ENCODE results near the gene CDH11. TPM values are rescaled to one million over a fixed set of nuclear protein-coding genes. Genes with fewer than 3 reads are reported as not detected.
A peak's percentile ranks its signal among the peaks of the same experiment; 100 is the strongest.

The CDH11 gene, protein sequence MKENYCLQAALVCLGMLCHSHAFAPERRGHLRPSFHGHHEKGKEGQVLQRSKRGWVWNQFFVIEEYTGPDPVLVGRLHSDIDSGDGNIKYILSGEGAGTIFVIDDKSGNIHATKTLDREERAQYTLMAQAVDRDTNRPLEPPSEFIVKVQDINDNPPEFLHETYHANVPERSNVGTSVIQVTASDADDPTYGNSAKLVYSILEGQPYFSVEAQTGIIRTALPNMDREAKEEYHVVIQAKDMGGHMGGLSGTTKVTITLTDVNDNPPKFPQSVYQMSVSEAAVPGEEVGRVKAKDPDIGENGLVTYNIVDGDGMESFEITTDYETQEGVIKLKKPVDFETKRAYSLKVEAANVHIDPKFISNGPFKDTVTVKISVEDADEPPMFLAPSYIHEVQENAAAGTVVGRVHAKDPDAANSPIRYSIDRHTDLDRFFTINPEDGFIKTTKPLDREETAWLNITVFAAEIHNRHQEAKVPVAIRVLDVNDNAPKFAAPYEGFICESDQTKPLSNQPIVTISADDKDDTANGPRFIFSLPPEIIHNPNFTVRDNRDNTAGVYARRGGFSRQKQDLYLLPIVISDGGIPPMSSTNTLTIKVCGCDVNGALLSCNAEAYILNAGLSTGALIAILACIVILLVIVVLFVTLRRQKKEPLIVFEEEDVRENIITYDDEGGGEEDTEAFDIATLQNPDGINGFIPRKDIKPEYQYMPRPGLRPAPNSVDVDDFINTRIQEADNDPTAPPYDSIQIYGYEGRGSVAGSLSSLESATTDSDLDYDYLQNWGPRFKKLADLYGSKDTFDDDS
- polyA plus RNA-seq (2013): not detected

DNA sequence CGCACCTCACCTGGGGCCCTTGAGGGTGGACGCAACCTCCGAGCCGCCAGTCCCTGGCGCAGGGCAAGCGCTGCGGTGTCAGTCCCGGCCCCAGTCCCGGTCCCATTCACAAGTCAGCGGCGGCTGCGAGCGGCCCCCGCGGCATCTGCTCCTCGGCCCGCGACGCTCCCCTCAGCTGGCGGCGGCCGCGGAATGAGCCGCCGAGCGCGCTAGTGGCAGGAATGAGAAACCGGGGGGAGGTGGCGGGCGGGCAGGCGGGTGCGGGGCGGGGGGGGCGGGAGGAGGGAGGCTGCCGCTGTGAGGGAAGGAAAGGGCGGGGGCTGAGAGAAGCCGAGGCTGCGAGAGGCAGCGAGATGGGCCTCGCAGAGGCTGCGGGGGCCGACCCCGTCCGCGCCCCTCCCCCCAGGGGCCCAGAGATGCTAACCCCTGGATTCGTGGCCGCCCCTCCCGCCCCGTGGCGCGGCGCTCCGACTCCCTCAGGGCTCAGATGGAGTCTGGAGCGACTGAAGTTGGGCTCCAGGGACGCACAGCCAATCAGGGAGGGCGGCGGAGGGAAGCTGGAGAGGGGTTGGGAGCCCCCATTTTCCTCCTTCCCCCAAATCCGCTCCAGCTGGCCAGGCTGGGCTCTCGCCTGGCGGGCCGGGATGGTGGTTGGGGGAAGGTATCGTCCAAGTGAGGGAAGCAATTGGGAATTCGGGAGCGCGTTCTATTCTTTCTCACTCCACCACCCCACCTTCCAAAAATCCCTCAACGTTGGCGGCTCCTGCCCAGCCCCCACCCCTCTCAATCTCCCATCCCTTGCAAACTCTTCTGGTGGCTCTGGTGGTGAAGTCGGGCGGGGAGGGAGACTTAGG is at the start of gene CDH11:
CDH11 (minus strand) TSS at position 194 of the 854 bp plus-strand sequence. CDS start 117,194 bp downstream, outside the sequence.
- no peak for DNase-seq
- H3K36me3 ChIP-seq (ENCODE audit: control insufficient read depth in 4 of 4, insufficient read depth in 4 of 4, low read length in 3 of 4): no peaks in the 10 kb centered on the region
- peaks cover 0 to 18% (median 9%) of the 10 kb centered on the region in 4 experiments for H3K4me1 ChIP-seq (ENCODE audit: control extremely low read depth in 1 of 4, control insufficient read depth in 4 of 4, insufficient read depth in 4 of 4, low read length in 3 of 4)
- no peak within 1 kb of the TSS for H3K27ac ChIP-seq (ENCODE audit: insufficient read depth in 1 of 2, low read depth in 1 of 2, low read length in 2 of 2, poor library complexity in 1 of 2, severe bottlenecking in 2 of 2)
- no peaks in the 10 kb centered on the region for H3K9me3 ChIP-seq (ENCODE audit: control extremely low read depth in 1 of 5, control insufficient read depth in 4 of 5, insufficient read depth in 2 of 5, low read depth in 1 of 5, low read length in 4 of 5)
- WGBS (ENCODE audit: insufficient coverage): 1% methylated on average over 27 of the region's 69 CpGs
- ChIA-PET POLR2A (no interaction called here), CTCF (no interaction called here)
- peaks cover 10 to 86% (median 42%) of the 10 kb centered on the region in 5 experiments for H3K27me3 ChIP-seq (replicated peaks in 2 of 5; ENCODE audit: control insufficient read depth in 4 of 5, insufficient read depth in 5 of 5, low read length in 4 of 5)
- peak within 1 kb of the TSS in 2 of 7 experiments; percentile 23 to 24 for H3K4me3 ChIP-seq (ENCODE audit: control insufficient read depth in 1 of 7, extremely low read depth in 1 of 7, insufficient read depth in 4 of 7, low read depth in 2 of 7, low read length in 6 of 7)

DNA sequence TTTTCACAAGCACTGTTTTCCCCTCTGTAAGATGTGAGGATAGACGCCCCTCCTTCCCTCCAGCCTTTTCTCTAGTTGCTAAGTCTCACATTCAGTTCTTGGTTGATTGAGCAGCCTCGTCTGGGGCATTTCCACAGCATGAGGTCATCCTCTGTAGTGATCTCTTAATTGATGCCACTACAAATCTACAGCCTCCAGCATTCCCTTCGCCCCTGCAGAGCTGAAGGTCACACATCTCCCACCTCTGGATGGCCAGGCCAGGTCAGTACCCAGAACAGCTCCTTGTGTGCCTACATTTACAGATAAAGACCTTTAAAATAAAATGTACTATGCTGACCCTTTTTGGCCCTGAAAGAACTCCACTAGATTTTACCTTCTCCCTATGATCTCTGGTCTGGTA is 32.5 kb upstream of the CDH11 start:
- CTCF ChIA-PET: no interaction called here
- DNase-seq: no peak

DNA sequence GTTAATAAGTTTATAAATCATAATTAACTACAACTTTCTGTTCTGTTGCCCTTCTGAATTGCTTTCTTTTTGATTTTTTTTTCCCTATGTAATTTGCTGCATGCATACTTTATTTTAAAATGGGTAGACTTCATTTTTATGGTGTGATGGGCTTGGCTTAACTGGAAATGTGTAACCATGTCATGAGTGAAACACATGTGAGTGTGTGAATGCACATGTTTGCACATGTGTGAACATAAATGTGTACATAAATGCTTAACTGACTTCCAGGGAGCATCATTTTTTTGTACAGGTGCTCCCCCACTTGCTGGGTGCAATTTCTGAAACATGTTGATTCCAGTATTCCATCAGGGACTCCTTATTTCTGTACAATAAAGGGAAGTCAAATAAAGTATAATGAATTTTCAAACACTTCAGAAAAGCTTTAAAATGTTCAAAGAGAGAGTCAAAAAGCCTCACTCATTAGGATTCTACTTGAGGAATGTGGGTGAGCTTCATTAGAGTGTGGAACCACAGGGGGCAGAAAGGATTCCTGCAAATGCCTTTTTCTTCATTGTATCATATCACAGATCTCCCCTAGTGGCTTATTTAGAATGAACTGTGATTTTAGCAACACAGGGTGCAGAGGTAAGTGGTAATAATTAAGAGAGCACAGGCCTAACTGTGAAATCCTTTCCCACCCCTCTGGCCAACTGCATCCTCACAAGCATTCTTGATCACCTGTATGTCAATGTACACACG is 31.7 kb upstream of the CDH11 start:
- Histone ChIP-seq H3K4me3 (ENCODE audit: control insufficient read depth in 1 of 7, extremely low read depth in 1 of 7, insufficient read depth in 4 of 7, low read depth in 2 of 7, low read length in 6 of 7) (no peak overlapping the region), H3K9me3 (ENCODE audit: control extremely low read depth in 1 of 5, control insufficient read depth in 4 of 5, insufficient read depth in 2 of 5, low read depth in 1 of 5, low read length in 4 of 5) (no peaks in the 10 kb centered on the region), H3K4me1 (ENCODE audit: control extremely low read depth in 1 of 4, control insufficient read depth in 4 of 4, insufficient read depth in 4 of 4, low read length in 3 of 4) (no peaks in the 10 kb centered on the region), H3K27ac (ENCODE audit: insufficient read depth in 1 of 2, low read depth in 1 of 2, low read length in 2 of 2, poor library complexity in 1 of 2, severe bottlenecking in 2 of 2) (no peak overlapping the region), H3K27me3 (replicated peaks in 2 of 5; ENCODE audit: control insufficient read depth in 4 of 5, insufficient read depth in 5 of 5, low read length in 4 of 5) (peaks cover 0 to 2% (median 0%) of the 10 kb centered on the region in 5 experiments), H3K36me3 (ENCODE audit: control insufficient read depth in 4 of 4, insufficient read depth in 4 of 4, low read length in 3 of 4) (no peaks in the 10 kb centered on the region)
- POLR2A ChIA-PET: no interaction called here
- WGBS (ENCODE audit: insufficient coverage): 86% methylated on average over 1 of the region's 1 CpG
- no peak for DNase-seq
- CTCF ChIA-PET: no interaction called here

More for the DNA sequence above, 32.5 kb upstream of the CDH11 start:
- Histone ChIP-seq H3K27me3 (replicated peaks in 2 of 5; ENCODE audit: control insufficient read depth in 4 of 5, insufficient read depth in 5 of 5, low read length in 4 of 5) (peaks cover 0 to 2% (median 0%) of the 10 kb centered on the region in 5 experiments), H3K4me1 (ENCODE audit: control extremely low read depth in 1 of 4, control insufficient read depth in 4 of 4, insufficient read depth in 4 of 4, low read length in 3 of 4) (no peaks in the 10 kb centered on the region), H3K9me3 (ENCODE audit: control extremely low read depth in 1 of 5, control insufficient read depth in 4 of 5, insufficient read depth in 2 of 5, low read depth in 1 of 5, low read length in 4 of 5) (no peaks in the 10 kb centered on the region), H3K27ac (ENCODE audit: insufficient read depth in 1 of 2, low read depth in 1 of 2, low read length in 2 of 2, poor library complexity in 1 of 2, severe bottlenecking in 2 of 2) (no peak overlapping the region), H3K36me3 (ENCODE audit: control insufficient read depth in 4 of 4, insufficient read depth in 4 of 4, low read length in 3 of 4) (no peaks in the 10 kb centered on the region), H3K4me3 (ENCODE audit: control insufficient read depth in 1 of 7, extremely low read depth in 1 of 7, insufficient read depth in 4 of 7, low read depth in 2 of 7, low read length in 6 of 7) (no peak overlapping the region)
- WGBS (ENCODE audit: insufficient coverage): 42% methylated on average over 3 of the region's 3 CpGs
- POLR2A ChIA-PET: no interaction called here

DNA sequence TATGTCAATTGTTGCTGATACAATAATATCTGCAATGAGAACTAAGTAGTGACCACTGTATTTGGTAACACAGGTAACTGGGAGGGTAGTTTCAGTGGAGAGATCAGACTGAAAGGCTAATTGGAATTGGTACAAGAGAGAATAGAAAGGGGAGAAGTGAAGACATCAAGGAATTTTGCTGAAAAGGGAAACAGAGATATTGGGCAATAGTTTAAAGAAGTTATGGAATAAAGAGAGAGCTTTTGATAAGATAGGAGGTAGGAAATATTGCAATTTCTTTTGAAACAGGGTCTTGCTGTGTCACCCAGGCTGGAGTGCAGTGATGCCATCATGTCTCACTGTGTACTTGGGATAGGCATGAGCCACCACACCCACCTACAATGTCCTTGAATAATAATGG is 26.9 kb upstream of the CDH11 start:
- H3K36me3 ChIP-seq (ENCODE audit: control insufficient read depth in 4 of 4, insufficient read depth in 4 of 4, low read length in 3 of 4): no peaks in the 10 kb centered on the region
- H3K27me3 ChIP-seq (replicated peaks in 2 of 5; ENCODE audit: control insufficient read depth in 4 of 5, insufficient read depth in 5 of 5, low read length in 4 of 5): no peaks in the 10 kb centered on the region
- POLR2A ChIA-PET: no interaction called here
- CTCF ChIA-PET: no interaction called here
- no peaks in the 10 kb centered on the region for H3K4me1 ChIP-seq (ENCODE audit: control extremely low read depth in 1 of 4, control insufficient read depth in 4 of 4, insufficient read depth in 4 of 4, low read length in 3 of 4)
- DNase-seq: no peak
- H3K27ac ChIP-seq (ENCODE audit: insufficient read depth in 1 of 2, low read depth in 1 of 2, low read length in 2 of 2, poor library complexity in 1 of 2, severe bottlenecking in 2 of 2): no peak overlapping the region
- no peaks in the 10 kb centered on the region for H3K9me3 ChIP-seq (ENCODE audit: control extremely low read depth in 1 of 5, control insufficient read depth in 4 of 5, insufficient read depth in 2 of 5, low read depth in 1 of 5, low read length in 4 of 5)
- H3K4me3 ChIP-seq (ENCODE audit: control insufficient read depth in 1 of 7, extremely low read depth in 1 of 7, insufficient read depth in 4 of 7, low read depth in 2 of 7, low read length in 6 of 7): no peak overlapping the region

GRCh38 chr16:65142276-65142675 is 20.4 kb upstream of the CDH11 start:
- no peaks in the 10 kb centered on the region for H3K9me3 ChIP-seq (ENCODE audit: control extremely low read depth in 1 of 5, control insufficient read depth in 4 of 5, insufficient read depth in 2 of 5, low read depth in 1 of 5, low read length in 4 of 5)
- no peak overlapping the region for H3K4me3 ChIP-seq (ENCODE audit: control insufficient read depth in 1 of 7, extremely low read depth in 1 of 7, insufficient read depth in 4 of 7, low read depth in 2 of 7, low read length in 6 of 7)
- 100% methylated on average over 1 of the region's 3 CpGs for WGBS (ENCODE audit: insufficient coverage)
- ChIA-PET CTCF (no interaction called here), POLR2A (no interaction called here)
- DNase-seq: no peak
- no peaks in the 10 kb centered on the region for H3K27me3 ChIP-seq (replicated peaks in 2 of 5; ENCODE audit: control insufficient read depth in 4 of 5, insufficient read depth in 5 of 5, low read length in 4 of 5)
- no peak overlapping the region for H3K27ac ChIP-seq (ENCODE audit: insufficient read depth in 1 of 2, low read depth in 1 of 2, low read length in 2 of 2, poor library complexity in 1 of 2, severe bottlenecking in 2 of 2)
- no peaks in the 10 kb centered on the region for H3K4me1 ChIP-seq (ENCODE audit: control extremely low read depth in 1 of 4, control insufficient read depth in 4 of 4, insufficient read depth in 4 of 4, low read length in 3 of 4)
- no peaks in the 10 kb centered on the region for H3K36me3 ChIP-seq (ENCODE audit: control insufficient read depth in 4 of 4, insufficient read depth in 4 of 4, low read length in 3 of 4)

DNA sequence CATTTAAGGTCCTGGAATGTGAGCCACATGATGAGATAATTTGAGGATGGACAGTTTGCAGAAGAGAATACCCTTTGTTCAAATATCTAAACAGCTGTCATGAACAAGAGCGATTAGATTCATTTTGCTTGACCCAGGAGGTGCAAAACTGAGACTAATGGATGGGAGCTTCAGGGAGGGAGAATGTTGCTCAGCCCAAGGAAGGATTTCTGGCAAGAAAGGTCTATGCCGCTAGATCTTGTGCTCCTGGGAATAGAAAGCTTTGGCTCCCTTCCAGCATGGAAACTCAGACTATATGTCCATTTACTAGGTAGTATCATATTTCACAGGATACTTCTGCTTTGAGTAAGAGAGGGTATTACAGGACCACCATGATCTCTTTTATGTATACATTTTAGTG is 14.8 kb upstream of the CDH11 start:
- Histone ChIP-seq H3K9me3 (ENCODE audit: control extremely low read depth in 1 of 5, control insufficient read depth in 4 of 5, insufficient read depth in 2 of 5, low read depth in 1 of 5, low read length in 4 of 5) (no peaks in the 10 kb centered on the region), H3K4me3 (ENCODE audit: control insufficient read depth in 1 of 7, extremely low read depth in 1 of 7, insufficient read depth in 4 of 7, low read depth in 2 of 7, low read length in 6 of 7) (no peak overlapping the region), H3K4me1 (ENCODE audit: control extremely low read depth in 1 of 4, control insufficient read depth in 4 of 4, insufficient read depth in 4 of 4, low read length in 3 of 4) (no peaks in the 10 kb centered on the region), H3K27ac (ENCODE audit: insufficient read depth in 1 of 2, low read depth in 1 of 2, low read length in 2 of 2, poor library complexity in 1 of 2, severe bottlenecking in 2 of 2) (no peak overlapping the region), H3K27me3 (replicated peaks in 2 of 5; ENCODE audit: control insufficient read depth in 4 of 5, insufficient read depth in 5 of 5, low read length in 4 of 5) (peaks cover 0 to 2% (median 0%) of the 10 kb centered on the region in 5 experiments), H3K36me3 (ENCODE audit: control insufficient read depth in 4 of 4, insufficient read depth in 4 of 4, low read length in 3 of 4) (no peaks in the 10 kb centered on the region)
- ChIA-PET POLR2A (no interaction called here), CTCF (no interaction called here)
- WGBS (ENCODE audit: insufficient coverage): 100% methylated on average over 1 of the region's 2 CpGs
- DNase-seq: no peak

All from common myeloid progenitor, CD34-positive (primary cell).